Neural cell (in vitro differentiated cells): ENCODE data around the gene GSE1. TPM values are rescaled to one million over a fixed set of nuclear protein-coding genes. Genes with fewer than 3 reads are reported as not detected.

ENCODE experiments used
- H2AFZ ChIP-seq: fragments of 200-600, 300-800 bp; sonication (generic), shearing (Covaris generic); 2 replicates; pipeline ENCODE4 v1.6.0; 2014; ENCODE audit warnings: low read depth, mild to moderate bottlenecking, antibody characterized with exemption, low read length, moderate library complexity
- H3F3A ChIP-seq: fragments of 200-600 bp; shearing (Covaris generic); 2 replicates; pipeline ENCODE4 v1.6.1; 2016; ENCODE audit warnings: mild to moderate bottlenecking, moderate library complexity, mixed read lengths, antibody characterized with exemption, low read length; ENCODE audit not compliant: insufficient read depth, poor library complexity, severe bottlenecking
- H3K27ac ChIP-seq: fragments of 200-600, 300-800 bp; sonication (generic), shearing (Covaris generic); 2 replicates; pipeline ENCODE4 v1.5.1; 2014; ENCODE audit warnings: mild to moderate bottlenecking, low read length, moderate library complexity
- H3K27me3 ChIP-seq: fragments of 300-800, 200-600 bp; sonication (generic), shearing (Covaris generic); 2 replicates; pipeline ENCODE4 v1.6.0; 2014; ENCODE audit warnings: mild to moderate bottlenecking, low read depth, low read length, moderate library complexity; ENCODE audit not compliant: insufficient read depth
- H3K36me3 ChIP-seq: fragments of 300-800, 200-600 bp; sonication (generic), shearing (Covaris generic); 2 replicates; pipeline ENCODE4 v1.5.1; 2014; ENCODE audit warnings: mild to moderate bottlenecking, antibody characterized with exemption, low read length, moderate library complexity; ENCODE audit not compliant: insufficient read depth
- H3K4me2 ChIP-seq: fragments of 300-800, 200-600 bp; sonication (generic), shearing (Covaris generic); 2 replicates; pipeline ENCODE4 v1.6.0; 2014; ENCODE audit warnings: mild to moderate bottlenecking, low read length
- H3K4me3 ChIP-seq: fragments of 300-800, 200-600 bp; sonication (generic), shearing (Covaris generic); 2 replicates; pipeline ENCODE4 v1.5.1; 2014; ENCODE audit warnings: mild to moderate bottlenecking, low read length, moderate library complexity
- H3K79me2 ChIP-seq: fragments of 200-600 bp; shearing (Covaris generic); replicated peaks from 2 replicates; pipeline ENCODE4 v1.6.0; 2014; ENCODE audit warnings: mild to moderate bottlenecking, low read length, moderate library complexity; ENCODE audit not compliant: insufficient read depth
- H3K9ac ChIP-seq: fragments of 300-800, 200-600 bp; sonication (generic), shearing (Covaris generic); 2 replicates; pipeline ENCODE4 v1.6.1; 2016; ENCODE audit warnings: mild to moderate bottlenecking, low read length, mixed read lengths
- H3K9me2 ChIP-seq: fragments of 200-600 bp; shearing (Covaris generic); 2 replicates; pipeline ENCODE4 v1.6.1; 2016; ENCODE audit warnings: mild to moderate bottlenecking, low read length, mixed read lengths; ENCODE audit not compliant: insufficient read depth
- H3K9me3 ChIP-seq: fragments of 200-600, 300-800 bp; sonication (generic), shearing (Covaris generic); 2 replicates; pipeline ENCODE4 v1.6.1; 2016; ENCODE audit warnings: mild to moderate bottlenecking, mixed run types, low read length, moderate library complexity, mixed read lengths
- H4K20me1 ChIP-seq: fragments of 200-600 bp; shearing (Covaris generic); 2 replicates; pipeline ENCODE4 v1.6.1; 2016; ENCODE audit warnings: mild to moderate bottlenecking, mixed run types; ENCODE audit not compliant: insufficient read depth
- EP300 ChIP-seq: fragments of 450-650 bp; conservative IDR thresholded peaks from 2 replicates; pipeline ENCODE4 v1.6.1; 2014; ENCODE audit warnings: antibody characterized with exemption, mild to moderate bottlenecking, moderate library complexity; ENCODE audit not compliant: poor library complexity, severe bottlenecking
- EZH2 ChIP-seq: fragments of 200-600, 300-800 bp; shearing (Covaris generic), sonication (generic); IDR thresholded peaks from 2 replicates; pipeline ENCODE4 v1.6.1; 2014; ENCODE audit warnings: antibody characterized with exemption, low read length, borderline replicate concordance, mild to moderate bottlenecking; ENCODE audit not compliant: insufficient read depth, poor library complexity, severe bottlenecking
- MXI1 ChIP-seq: fragments of 450-650 bp; conservative IDR thresholded peaks from 2 replicates; pipeline ENCODE4 v1.6.1; 2014; ENCODE audit warnings: antibody characterized with exemption, mild to moderate bottlenecking; ENCODE audit not compliant: poor library complexity, severe bottlenecking
- POLR2AphosphoS5 ChIP-seq: IDR thresholded peaks from 2 replicates; pipeline ENCODE4 v1.6.1; 2012
- RAD21 ChIP-seq: fragments of 450-650 bp; conservative IDR thresholded peaks from 2 replicates; pipeline ENCODE4 v1.6.1; 2014; ENCODE audit warnings: antibody characterized with exemption, mild to moderate bottlenecking, moderate library complexity
- SMC3 ChIP-seq: fragments of 450-650 bp; conservative IDR thresholded peaks from 2 replicates; pipeline ENCODE4 v1.6.1; 2014; ENCODE audit warnings: antibody characterized with exemption, mild to moderate bottlenecking, moderate library complexity; ENCODE audit not compliant: poor library complexity
- TAF1 ChIP-seq: IDR thresholded peaks from 2 replicates; pipeline ENCODE4 v1.6.1; 2012; ENCODE audit warnings: low read depth
- polyA plus RNA-seq: library from polyadenylated mRNA; depleted of rRNA; stranded (reverse); fragments of >200 nt; gene quantifications from 2 replicates; pipeline ENCODE4 v1.2.3, GENCODE V29; 2014
- TF ChIP-seq, protein P1 (sequence below): IDR thresholded peaks from 2 replicates; pipeline ENCODE4 v1.6.1; 2012; ENCODE audit warnings: borderline replicate concordance
- TF ChIP-seq, protein P2 (sequence below): fragments of 450-650 bp; IDR thresholded peaks from 2 replicates; pipeline ENCODE4 v1.5.1; 2014; ENCODE audit warnings: antibody characterized with exemption, mild to moderate bottlenecking, moderate library complexity; ENCODE audit not compliant: poor library complexity, severe bottlenecking

GSE1 gene
- polyA plus RNA-seq, 1 donor from 2014 or later, result 35.6 TPM

DNA sequence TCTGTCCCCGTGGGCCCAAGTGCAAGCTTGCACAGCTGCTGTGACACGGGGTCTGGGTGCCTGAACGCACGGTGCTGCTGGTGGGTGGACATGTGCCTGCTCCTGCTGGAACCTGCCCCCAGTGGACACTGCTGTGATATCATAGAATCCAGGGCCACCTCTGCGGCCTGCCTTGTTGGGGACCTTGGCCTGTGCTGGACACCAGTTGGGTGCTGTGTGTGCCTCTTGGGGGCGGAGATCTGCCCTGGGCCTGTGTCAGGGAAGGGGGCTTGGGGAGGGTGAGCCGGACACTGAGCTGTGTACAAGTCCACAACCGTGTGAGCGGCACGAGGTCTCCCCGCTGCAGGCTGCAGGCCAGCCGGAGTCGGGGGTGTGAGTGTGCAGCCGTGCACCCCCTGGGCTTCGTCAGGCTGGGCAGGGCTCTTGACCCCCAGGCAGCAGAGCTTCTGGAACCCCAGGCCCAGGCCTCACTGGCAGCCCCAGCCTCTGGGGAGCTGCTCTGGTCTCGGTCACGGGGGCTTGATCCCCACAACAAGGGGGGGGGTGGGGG is 33.3 kb downstream of the GSE1 start:
- H4K20me1 ChIP-seq, result no peaks in the 10 kb centered on the region
- peaks cover 10% of the 10 kb centered on the region for H3K79me2 ChIP-seq
- H3K4me2 ChIP-seq, result no peak overlapping the region
- H3K27ac ChIP-seq, result no peak overlapping the region
- H3K9me2 ChIP-seq, result no peaks in the 10 kb centered on the region
- H3K27me3 ChIP-seq, result no peaks in the 10 kb centered on the region
- TF ChIP-seq, protein P1, sequence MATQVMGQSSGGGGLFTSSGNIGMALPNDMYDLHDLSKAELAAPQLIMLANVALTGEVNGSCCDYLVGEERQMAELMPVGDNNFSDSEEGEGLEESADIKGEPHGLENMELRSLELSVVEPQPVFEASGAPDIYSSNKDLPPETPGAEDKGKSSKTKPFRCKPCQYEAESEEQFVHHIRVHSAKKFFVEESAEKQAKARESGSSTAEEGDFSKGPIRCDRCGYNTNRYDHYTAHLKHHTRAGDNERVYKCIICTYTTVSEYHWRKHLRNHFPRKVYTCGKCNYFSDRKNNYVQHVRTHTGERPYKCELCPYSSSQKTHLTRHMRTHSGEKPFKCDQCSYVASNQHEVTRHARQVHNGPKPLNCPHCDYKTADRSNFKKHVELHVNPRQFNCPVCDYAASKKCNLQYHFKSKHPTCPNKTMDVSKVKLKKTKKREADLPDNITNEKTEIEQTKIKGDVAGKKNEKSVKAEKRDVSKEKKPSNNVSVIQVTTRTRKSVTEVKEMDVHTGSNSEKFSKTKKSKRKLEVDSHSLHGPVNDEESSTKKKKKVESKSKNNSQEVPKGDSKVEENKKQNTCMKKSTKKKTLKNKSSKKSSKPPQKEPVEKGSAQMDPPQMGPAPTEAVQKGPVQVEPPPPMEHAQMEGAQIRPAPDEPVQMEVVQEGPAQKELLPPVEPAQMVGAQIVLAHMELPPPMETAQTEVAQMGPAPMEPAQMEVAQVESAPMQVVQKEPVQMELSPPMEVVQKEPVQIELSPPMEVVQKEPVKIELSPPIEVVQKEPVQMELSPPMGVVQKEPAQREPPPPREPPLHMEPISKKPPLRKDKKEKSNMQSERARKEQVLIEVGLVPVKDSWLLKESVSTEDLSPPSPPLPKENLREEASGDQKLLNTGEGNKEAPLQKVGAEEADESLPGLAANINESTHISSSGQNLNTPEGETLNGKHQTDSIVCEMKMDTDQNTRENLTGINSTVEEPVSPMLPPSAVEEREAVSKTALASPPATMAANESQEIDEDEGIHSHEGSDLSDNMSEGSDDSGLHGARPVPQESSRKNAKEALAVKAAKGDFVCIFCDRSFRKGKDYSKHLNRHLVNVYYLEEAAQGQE, result no peak
- TF ChIP-seq SMC3 (no peak), RAD21 (no peak), MXI1 (no peak), POLR2AphosphoS5 (no peak), TAF1 (no peak), EP300 (no peak), EZH2 (no peak)
- TF ChIP-seq, protein P2, sequence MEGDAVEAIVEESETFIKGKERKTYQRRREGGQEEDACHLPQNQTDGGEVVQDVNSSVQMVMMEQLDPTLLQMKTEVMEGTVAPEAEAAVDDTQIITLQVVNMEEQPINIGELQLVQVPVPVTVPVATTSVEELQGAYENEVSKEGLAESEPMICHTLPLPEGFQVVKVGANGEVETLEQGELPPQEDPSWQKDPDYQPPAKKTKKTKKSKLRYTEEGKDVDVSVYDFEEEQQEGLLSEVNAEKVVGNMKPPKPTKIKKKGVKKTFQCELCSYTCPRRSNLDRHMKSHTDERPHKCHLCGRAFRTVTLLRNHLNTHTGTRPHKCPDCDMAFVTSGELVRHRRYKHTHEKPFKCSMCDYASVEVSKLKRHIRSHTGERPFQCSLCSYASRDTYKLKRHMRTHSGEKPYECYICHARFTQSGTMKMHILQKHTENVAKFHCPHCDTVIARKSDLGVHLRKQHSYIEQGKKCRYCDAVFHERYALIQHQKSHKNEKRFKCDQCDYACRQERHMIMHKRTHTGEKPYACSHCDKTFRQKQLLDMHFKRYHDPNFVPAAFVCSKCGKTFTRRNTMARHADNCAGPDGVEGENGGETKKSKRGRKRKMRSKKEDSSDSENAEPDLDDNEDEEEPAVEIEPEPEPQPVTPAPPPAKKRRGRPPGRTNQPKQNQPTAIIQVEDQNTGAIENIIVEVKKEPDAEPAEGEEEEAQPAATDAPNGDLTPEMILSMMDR, result no peak
- H3K36me3 ChIP-seq, result no peaks in the 10 kb centered on the region
- H2AFZ ChIP-seq, result no peak overlapping the region
- no peaks in the 10 kb centered on the region for H3K9me3 ChIP-seq
- no peaks in the 10 kb centered on the region for H3F3A ChIP-seq
- no peak overlapping the region for H3K4me3 ChIP-seq
- H3K9ac ChIP-seq, result no peak overlapping the region

DNA sequence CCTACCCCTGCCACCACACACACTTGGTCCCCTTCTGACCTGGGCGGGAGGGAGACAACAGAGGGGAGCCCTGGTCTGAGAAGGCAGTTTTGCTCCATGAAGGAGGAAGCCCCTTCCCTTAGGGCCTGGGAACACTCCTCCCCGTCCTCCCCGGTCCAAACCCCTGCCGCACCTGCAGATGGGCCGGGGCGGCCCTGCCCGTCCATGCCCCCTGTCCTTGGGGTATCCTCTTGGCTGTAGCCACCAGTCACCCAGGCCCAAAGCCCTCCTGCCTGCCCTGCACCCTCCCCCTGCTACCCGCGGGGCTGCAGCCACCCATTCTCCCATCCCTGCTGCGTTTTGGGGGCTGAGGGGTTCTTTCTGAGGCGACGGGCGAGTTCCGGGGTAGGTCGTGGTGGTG is 33.9 kb downstream of the GSE1 start:
- H4K20me1 ChIP-seq, result no peaks in the 10 kb centered on the region

More for the DNA sequence above, 33.9 kb downstream of the GSE1 start:
- H3K27ac ChIP-seq, result no peak overlapping the region
- TF ChIP-seq, protein P2, result no peak
- TF ChIP-seq POLR2AphosphoS5, result no peak
- TF ChIP-seq EZH2, result no peak
- no peak for TF ChIP-seq EP300
- no peak for TF ChIP-seq RAD21
- TF ChIP-seq MXI1, result no peak
- no peak for TF ChIP-seq TAF1
- TF ChIP-seq SMC3, result no peak
- TF ChIP-seq, protein P1, result no peak
- H2AFZ ChIP-seq, result no peak overlapping the region
- H3K9me3 ChIP-seq, result no peaks in the 10 kb centered on the region
- H3K4me3 ChIP-seq, result no peak overlapping the region
- H3K9ac ChIP-seq, result no peak overlapping the region
- no peaks in the 10 kb centered on the region for H3K27me3 ChIP-seq
- no peaks in the 10 kb centered on the region for H3K36me3 ChIP-seq
- no peak overlapping the region for H3K4me2 ChIP-seq
- peaks cover 10% of the 10 kb centered on the region for H3K79me2 ChIP-seq
- H3K9me2 ChIP-seq, result no peaks in the 10 kb centered on the region
- H3F3A ChIP-seq, result no peaks in the 10 kb centered on the region
